Measurements from ENCODE around the gene NRG2.

Gene NRG2

GRCh38 chr5:139954022-139954421 is 89.1 kb downstream of the NRG2 start:
- Histone ChIP-seq H3K36me3 (ENCODE audit: insufficient read depth, low read depth, low read length) (no peaks in the 10 kb centered on the region), H3K9me3 (ENCODE audit: insufficient read depth, low read depth, low read length) (no peaks in the 10 kb centered on the region), H3K4me3 (ENCODE audit: low read length) (no peak overlapping the region), H3K27ac (ENCODE audit: low read length) (no peak overlapping the region), H3K9ac (ENCODE audit: low read depth, low read length) (no peak overlapping the region), H3K27me3 (ENCODE audit: insufficient read depth, low read length) (peaks cover 10% of the 10 kb centered on the region; the same call in 1 of the 2 replicates), H3K4me1 (ENCODE audit: insufficient read depth, low read length) (peaks cover 10% of the 10 kb centered on the region; the same call in 1 of the 2 replicates)

GRCh38 chr5:139952574-139952973 is 90.5 kb downstream of the NRG2 start:
- Histone ChIP-seq H3K9me3 (ENCODE audit: insufficient read depth, low read depth, low read length) (no peaks in the 10 kb centered on the region), H3K27me3 (ENCODE audit: insufficient read depth, low read length) (peaks cover 10% of the 10 kb centered on the region; the same call in 1 of the 2 replicates), H3K9ac (ENCODE audit: low read depth, low read length) (no peak overlapping the region), H3K27ac (ENCODE audit: low read length) (no peak overlapping the region), H3K36me3 (ENCODE audit: insufficient read depth, low read depth, low read length) (no peaks in the 10 kb centered on the region), H3K4me3 (ENCODE audit: low read length) (no peak overlapping the region), H3K4me1 (ENCODE audit: insufficient read depth, low read length) (peaks cover 10% of the 10 kb centered on the region; the same call in 1 of the 2 replicates)

GRCh38 chr5:139951983-139952382 is 91.1 kb downstream of the NRG2 start:
- Histone ChIP-seq H3K36me3 (ENCODE audit: insufficient read depth, low read depth, low read length) (no peaks in the 10 kb centered on the region), H3K27me3 (ENCODE audit: insufficient read depth, low read length) (peaks cover 10% of the 10 kb centered on the region; the same call in 1 of the 2 replicates), H3K4me1 (ENCODE audit: insufficient read depth, low read length) (peaks cover 10% of the 10 kb centered on the region; the same call in 1 of the 2 replicates), H3K4me3 (ENCODE audit: low read length) (no peak overlapping the region), H3K27ac (ENCODE audit: low read length) (no peak overlapping the region), H3K9me3 (ENCODE audit: insufficient read depth, low read depth, low read length) (no peaks in the 10 kb centered on the region), H3K9ac (ENCODE audit: low read depth, low read length) (no peak overlapping the region)

GRCh38 chr5:139951296-139951924 is 91.7 kb downstream of the NRG2 start:
- Histone ChIP-seq H3K4me3 (ENCODE audit: low read length) (no peak overlapping the region), H3K4me1 (ENCODE audit: insufficient read depth, low read length) (peaks cover 10% of the 10 kb centered on the region; the same call in 1 of the 2 replicates), H3K27me3 (ENCODE audit: insufficient read depth, low read length) (peaks cover 10% of the 10 kb centered on the region; the same call in 1 of the 2 replicates), H3K36me3 (ENCODE audit: insufficient read depth, low read depth, low read length) (no peaks in the 10 kb centered on the region), H3K9me3 (ENCODE audit: insufficient read depth, low read depth, low read length) (no peaks in the 10 kb centered on the region), H3K27ac (ENCODE audit: low read length) (no peak overlapping the region), H3K9ac (ENCODE audit: low read depth, low read length) (no peak overlapping the region)

- peaks cover 10% of the 10 kb centered on the region; the same call in 1 of the 2 replicates for H3K27me3 ChIP-seq (ENCODE audit: insufficient read depth, low read length)
- no peaks in the 10 kb centered on the region for H3K9me3 ChIP-seq (ENCODE audit: insufficient read depth, low read depth, low read length)
- no peak overlapping the region for H3K27ac ChIP-seq (ENCODE audit: low read length)
- H3K4me1 ChIP-seq (ENCODE audit: insufficient read depth, low read length): peaks cover 6% of the 10 kb centered on the region; the same call in 1 of the 2 replicates
- H3K4me3 ChIP-seq (ENCODE audit: low read length): no peak overlapping the region
- no peaks in the 10 kb centered on the region for H3K36me3 ChIP-seq (ENCODE audit: insufficient read depth, low read depth, low read length)
- H3K9ac ChIP-seq (ENCODE audit: low read depth, low read length): no peak overlapping the region
These were observed 92.7 kb downstream of the NRG2 start for GRCh38 chr5:139950436-139950835.

- Histone ChIP-seq H3K27ac (ENCODE audit: low read length) (no peak overlapping the region), H3K9ac (ENCODE audit: low read depth, low read length) (no peak overlapping the region), H3K4me3 (ENCODE audit: low read length) (no peak overlapping the region), H3K4me1 (ENCODE audit: insufficient read depth, low read length) (peaks cover 3% of the 10 kb centered on the region; the same call in 1 of the 2 replicates), H3K36me3 (ENCODE audit: insufficient read depth, low read depth, low read length) (no peaks in the 10 kb centered on the region), H3K27me3 (ENCODE audit: insufficient read depth, low read length) (peaks cover 10% of the 10 kb centered on the region; the same call in 1 of the 2 replicates), H3K9me3 (ENCODE audit: insufficient read depth, low read depth, low read length) (no peaks in the 10 kb centered on the region)
These were observed 93.4 kb downstream of the NRG2 start for GRCh38 chr5:139949710-139950109.

GRCh38 chr5:139947727-139948126 is 95.4 kb downstream of the NRG2 start:
- no peak overlapping the region for H3K4me3 ChIP-seq (ENCODE audit: low read length)
- H3K27ac ChIP-seq (ENCODE audit: low read length): no peak overlapping the region
- 0 out of 2 replicates have a peak, but pooled peaks cover 7% of the 10 kb centered on the region for H3K27me3 ChIP-seq (ENCODE audit: insufficient read depth, low read length)
- no peak overlapping the region for H3K9ac ChIP-seq (ENCODE audit: low read depth, low read length)
- no peaks in the 10 kb centered on the region for H3K36me3 ChIP-seq (ENCODE audit: insufficient read depth, low read depth, low read length)
- peaks cover 3% of the 10 kb centered on the region; the same call in 1 of the 2 replicates for H3K4me1 ChIP-seq (ENCODE audit: insufficient read depth, low read length)
- no peaks in the 10 kb centered on the region for H3K9me3 ChIP-seq (ENCODE audit: insufficient read depth, low read depth, low read length)

GRCh38 chr5:139946440-139946839 is 96.7 kb downstream of the NRG2 start:
- Histone ChIP-seq H3K4me1 (ENCODE audit: insufficient read depth, low read length) (peaks cover 3% of the 10 kb centered on the region; the same call in 1 of the 2 replicates), H3K36me3 (ENCODE audit: insufficient read depth, low read depth, low read length) (no peaks in the 10 kb centered on the region), H3K27me3 (ENCODE audit: insufficient read depth, low read length) (0 out of 2 replicates have a peak, but pooled peaks cover 7% of the 10 kb centered on the region), H3K9me3 (ENCODE audit: insufficient read depth, low read depth, low read length) (peaks cover 6% of the 10 kb centered on the region; the same call in 1 of the 2 replicates), H3K27ac (ENCODE audit: low read length) (no peak overlapping the region), H3K9ac (ENCODE audit: low read depth, low read length) (no peak overlapping the region), H3K4me3 (ENCODE audit: low read length) (no peak overlapping the region)

- no peak overlapping the region for H3K4me3 ChIP-seq (ENCODE audit: low read length)
- peaks cover 6% of the 10 kb centered on the region; the same call in 1 of the 2 replicates for H3K9me3 ChIP-seq (ENCODE audit: insufficient read depth, low read depth, low read length)
- no peaks in the 10 kb centered on the region for H3K36me3 ChIP-seq (ENCODE audit: insufficient read depth, low read depth, low read length)
- 0 out of 2 replicates have a peak, but pooled peaks cover 7% of the 10 kb centered on the region for H3K27me3 ChIP-seq (ENCODE audit: insufficient read depth, low read length)
- peaks cover 3% of the 10 kb centered on the region; the same call in 1 of the 2 replicates for H3K4me1 ChIP-seq (ENCODE audit: insufficient read depth, low read length)
- no peak overlapping the region for H3K9ac ChIP-seq (ENCODE audit: low read depth, low read length)
- no peak overlapping the region for H3K27ac ChIP-seq (ENCODE audit: low read length)
These were observed 97.1 kb downstream of the NRG2 start for GRCh38 chr5:139946006-139946405.

GRCh38 chr5:139942243-139942642 is 100.9 kb downstream of the NRG2 start:
- no peak overlapping the region for H3K4me3 ChIP-seq (ENCODE audit: low read length)
- H3K9me3 ChIP-seq (ENCODE audit: insufficient read depth, low read depth, low read length): peaks cover 12% of the 10 kb centered on the region; the same call in 1 of the 2 replicates
- H3K27ac ChIP-seq (ENCODE audit: low read length): no peak overlapping the region
- no peak overlapping the region for H3K9ac ChIP-seq (ENCODE audit: low read depth, low read length)
- no peaks in the 10 kb centered on the region; the same call in 1 of the 2 replicates for H3K27me3 ChIP-seq (ENCODE audit: insufficient read depth, low read length)
- no peaks in the 10 kb centered on the region for H3K36me3 ChIP-seq (ENCODE audit: insufficient read depth, low read depth, low read length)
- H3K4me1 ChIP-seq (ENCODE audit: insufficient read depth, low read length): no peaks in the 10 kb centered on the region

GRCh38 chr5:139930406-139930805 is 112.7 kb downstream of the NRG2 start:
- Histone ChIP-seq H3K27ac (ENCODE audit: low read length) (no peak overlapping the region), H3K9me3 (ENCODE audit: insufficient read depth, low read depth, low read length) (no peaks in the 10 kb centered on the region), H3K27me3 (ENCODE audit: insufficient read depth, low read length) (peaks cover 7% of the 10 kb centered on the region; the same call in 1 of the 2 replicates), H3K9ac (ENCODE audit: low read depth, low read length) (no peak overlapping the region), H3K4me1 (ENCODE audit: insufficient read depth, low read length) (no peaks in the 10 kb centered on the region), H3K36me3 (ENCODE audit: insufficient read depth, low read depth, low read length) (no peaks in the 10 kb centered on the region), H3K4me3 (ENCODE audit: low read length) (no peak overlapping the region)
